ENCODE data around the gene CCR1.

The CCR1 gene

GRCh38 chr3:46208167-46208704, at the start of gene CCR1:
Gene CCR1 (minus strand): TSS chr3:46208313. CDS start chr3:46204313, 4,000 bp downstream.
- DNase-seq (ENCODE audit: low read depth) = no peak

- DNase-seq (ENCODE audit: low read depth) = no peak
Observed at GRCh38 chr3:46252980-46253379, 44.9 kb upstream of the CCR1 start.

- no peak for DNase-seq (ENCODE audit: low read depth)
Observed at GRCh38 chr3:46245146-46245545, 37.0 kb upstream of the CCR1 start.

- DNase-seq (ENCODE audit: low read depth) = no peak
Observed at GRCh38 chr3:46243560-46243959, 35.4 kb upstream of the CCR1 start.

- DNase-seq (ENCODE audit: low read depth) = no peak
Observed at GRCh38 chr3:46242120-46242519, 34.0 kb upstream of the CCR1 start, which contains the start of gene CCR3. Gene CCR3 (plus strand): TSS chr3:46242460. CDS start chr3:46265159, 22,699 bp downstream.

GRCh38 chr3:46239952-46240351, 31.8 kb upstream of the CCR1 start:
- DNase-seq (ENCODE audit: low read depth) = no peak

GRCh38 chr3:46239301-46239938, 31.3 kb upstream of the CCR1 start:
- DNase-seq (ENCODE audit: low read depth) = no peak

- DNase-seq (ENCODE audit: low read depth) = no peak
Observed at GRCh38 chr3:46238386-46238785, 30.3 kb upstream of the CCR1 start.

GRCh38 chr3:46236294-46237054, 28.4 kb upstream of the CCR1 start:
- DNase-seq (ENCODE audit: low read depth) = no peak

- DNase-seq (ENCODE audit: low read depth) = no peak
Observed at GRCh38 chr3:46235425-46235824, 27.3 kb upstream of the CCR1 start.

- no peak for DNase-seq (ENCODE audit: low read depth)
Observed at GRCh38 chr3:46233194-46233593, 25.1 kb upstream of the CCR1 start.

GRCh38 chr3:46231323-46231722, 23.2 kb upstream of the CCR1 start:
- DNase-seq (ENCODE audit: low read depth) = no peak

- peak; percentile 42 for DNase-seq (ENCODE audit: low read depth)
Observed at GRCh38 chr3:46228260-46229242, 20.4 kb upstream of the CCR1 start.

GRCh38 chr3:46222435-46223161, 14.5 kb upstream of the CCR1 start:
- DNase-seq (ENCODE audit: low read depth) = no peak

GRCh38 chr3:46221938-46222337, 13.8 kb upstream of the CCR1 start:
- DNase-seq (ENCODE audit: low read depth) = no peak

- DNase-seq (ENCODE audit: low read depth) = no peak
Observed at GRCh38 chr3:46221391-46221790, 13.3 kb upstream of the CCR1 start.

- DNase-seq (ENCODE audit: low read depth) = no peak
Observed at GRCh38 chr3:46218196-46218709, 10.1 kb upstream of the CCR1 start.

- no peak for DNase-seq (ENCODE audit: low read depth)
Observed at GRCh38 chr3:46215810-46216414, 7.8 kb upstream of the CCR1 start.

- DNase-seq (ENCODE audit: low read depth) = no peak
Observed at GRCh38 chr3:46214751-46215352, 6.7 kb upstream of the CCR1 start.

GRCh38 chr3:46213201-46213600, 5.1 kb upstream of the CCR1 start:
- DNase-seq (ENCODE audit: low read depth) = no peak

Measured in GM04503 (cell line).